HEK293 (cell line): Measurements from ENCODE around the gene DCTN3.

Experiments used
- CTCF ChIP-seq: fragments of 450-650 bp; formaldehyde crosslinking; IDR thresholded peaks from 2 replicates; pipeline ENCODE4 v1.5.1; 2016; ENCODE audit warnings: missing biosample characterization, missing genetic modification characterization
- SP2 ChIP-seq: fragments of 450-650 bp; formaldehyde crosslinking; IDR thresholded peaks from 2 replicates; pipeline ENCODE4 v1.5.1; 2016; ENCODE audit warnings: missing biosample characterization, missing genetic modification characterization
- ZNF48 ChIP-seq: fragments of 450-650 bp; formaldehyde crosslinking; IDR thresholded peaks from 2 replicates; pipeline ENCODE4 v1.5.1; 2016; ENCODE audit warnings: missing biosample characterization, missing genetic modification characterization
- ZNF791 ChIP-seq: fragments of 450-650 bp; formaldehyde crosslinking; IDR thresholded peaks from 2 replicates; pipeline ENCODE4 v1.5.1; 2016; ENCODE audit warnings: missing biosample characterization, missing genetic modification characterization

- TF ChIP-seq CTCF (tag by site-specific recombination) (no peak), ZNF791 (no peak), ZNF48 (tag by site-specific recombination) (no peak), SP2 (tag by site-specific recombination) (no peak)
These were observed 19.4 kb downstream of the DCTN3 start for GRCh38 chr9:34600908-34601307.
